Measurements from ENCODE around the gene KRT6A.

KRT6A gene

DNA sequence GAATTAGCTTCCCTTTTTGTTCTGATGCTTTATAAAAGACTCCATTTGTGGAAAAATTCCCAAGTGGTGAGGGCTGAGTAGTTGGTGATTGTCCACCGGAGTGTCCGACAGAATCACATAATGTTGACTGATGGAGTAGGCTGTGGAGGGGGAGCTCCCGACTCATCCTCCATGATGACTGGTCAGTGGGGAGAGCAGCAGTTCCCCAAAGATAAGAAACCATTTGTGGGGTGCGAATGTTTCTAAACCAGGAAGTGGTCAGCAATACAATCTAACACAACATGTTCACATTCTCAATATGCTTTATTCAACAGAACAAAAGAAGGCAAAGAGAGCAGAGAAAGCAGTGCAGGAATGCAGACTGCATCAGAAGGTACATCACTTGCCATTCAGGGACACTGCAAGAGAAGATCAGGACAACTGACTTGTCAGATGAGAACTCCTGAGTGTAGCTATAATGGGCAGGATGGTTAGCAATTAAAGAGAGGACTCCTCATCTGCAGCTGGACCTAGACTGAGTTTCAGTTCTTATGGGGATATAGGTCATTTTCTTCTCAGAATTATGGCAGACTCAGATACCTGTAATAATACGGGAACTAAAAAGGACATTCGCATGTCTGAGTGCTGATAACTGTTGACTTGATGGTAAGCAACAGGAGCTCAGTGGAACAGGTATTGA lies 46.6 kb downstream of the KRT6A start:
- no peak for DNase-seq
- no peak overlapping the region for H3K9ac ChIP-seq (ENCODE audit: low read depth, low read length)
- no peak overlapping the region for H2AFZ ChIP-seq (ENCODE audit: low read depth, low read length)
- H4K20me1 ChIP-seq (ENCODE audit: insufficient read depth, low read length): no peaks in the 10 kb centered on the region
- TF ChIP-seq, protein P1, sequence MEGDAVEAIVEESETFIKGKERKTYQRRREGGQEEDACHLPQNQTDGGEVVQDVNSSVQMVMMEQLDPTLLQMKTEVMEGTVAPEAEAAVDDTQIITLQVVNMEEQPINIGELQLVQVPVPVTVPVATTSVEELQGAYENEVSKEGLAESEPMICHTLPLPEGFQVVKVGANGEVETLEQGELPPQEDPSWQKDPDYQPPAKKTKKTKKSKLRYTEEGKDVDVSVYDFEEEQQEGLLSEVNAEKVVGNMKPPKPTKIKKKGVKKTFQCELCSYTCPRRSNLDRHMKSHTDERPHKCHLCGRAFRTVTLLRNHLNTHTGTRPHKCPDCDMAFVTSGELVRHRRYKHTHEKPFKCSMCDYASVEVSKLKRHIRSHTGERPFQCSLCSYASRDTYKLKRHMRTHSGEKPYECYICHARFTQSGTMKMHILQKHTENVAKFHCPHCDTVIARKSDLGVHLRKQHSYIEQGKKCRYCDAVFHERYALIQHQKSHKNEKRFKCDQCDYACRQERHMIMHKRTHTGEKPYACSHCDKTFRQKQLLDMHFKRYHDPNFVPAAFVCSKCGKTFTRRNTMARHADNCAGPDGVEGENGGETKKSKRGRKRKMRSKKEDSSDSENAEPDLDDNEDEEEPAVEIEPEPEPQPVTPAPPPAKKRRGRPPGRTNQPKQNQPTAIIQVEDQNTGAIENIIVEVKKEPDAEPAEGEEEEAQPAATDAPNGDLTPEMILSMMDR (IDR thresholded peaks at IDR 0.05; ENCODE audit: borderline replicate concordance, extremely low read depth, low read length, poor library complexity, severe bottlenecking): no peak
- TF ChIP-seq EZH2 (IDR thresholded peaks at IDR 0.05; ENCODE audit: borderline replicate concordance, low read depth, low read length, severe bottlenecking): no peak
- H3K27me3 ChIP-seq (ENCODE audit: insufficient read depth, low read length, poor library complexity): peaks cover 13% of the 10 kb centered on the region
- H3K4me3 ChIP-seq (ENCODE audit: low read depth in 1 of 2, low read length in 2 of 2): no peak overlapping the region
- H3K79me2 ChIP-seq (ENCODE audit: insufficient read depth, low read length): no peaks in the 10 kb centered on the region
- no peaks in the 10 kb centered on the region for H3K9me3 ChIP-seq (ENCODE audit: insufficient read depth, low read length, severe bottlenecking)
- no peak for ATAC-seq (ENCODE audit: insufficient read depth, low read depth)
- no peak overlapping the region for H3K4me2 ChIP-seq (ENCODE audit: insufficient read depth, low read length)
- no peak overlapping the region for H3K27ac ChIP-seq (ENCODE audit: low read length)
- H3K4me1 ChIP-seq (ENCODE audit: insufficient read depth, low read length): no peaks in the 10 kb centered on the region
- no peaks in the 10 kb centered on the region for H3K36me3 ChIP-seq (ENCODE audit: insufficient read depth, low read length)

DNA sequence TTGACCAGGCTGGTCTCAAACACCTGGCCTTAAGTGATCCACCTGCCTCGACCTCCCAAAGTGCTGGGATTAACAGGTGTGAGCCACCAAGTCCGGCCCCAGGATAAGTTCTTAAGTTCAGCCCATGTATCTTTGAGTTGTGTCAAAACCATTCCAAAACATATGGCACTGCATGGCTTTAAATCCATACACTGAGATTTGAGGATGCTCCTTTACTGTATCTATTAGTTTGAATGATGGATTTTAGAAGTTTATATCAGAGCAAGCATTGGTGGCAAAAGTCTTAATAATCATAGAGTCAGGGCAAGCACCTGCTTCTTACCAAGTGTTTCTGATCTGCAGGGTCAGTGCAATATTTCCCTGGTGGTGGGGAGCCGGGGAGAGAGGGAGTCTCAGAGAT lies 47.2 kb downstream of the KRT6A start:
- Histone ChIP-seq H3K36me3 (ENCODE audit: insufficient read depth, low read length) (no peaks in the 10 kb centered on the region), H3K4me3 (ENCODE audit: low read depth in 1 of 2, low read length in 2 of 2) (no peak overlapping the region), H3K27ac (ENCODE audit: low read length) (no peak overlapping the region), H3K27me3 (ENCODE audit: insufficient read depth, low read length, poor library complexity) (peaks cover 16% of the 10 kb centered on the region), H3K4me1 (ENCODE audit: insufficient read depth, low read length) (no peaks in the 10 kb centered on the region), H3K4me2 (ENCODE audit: insufficient read depth, low read length) (no peak overlapping the region), H3K9me3 (ENCODE audit: insufficient read depth, low read length, severe bottlenecking) (no peaks in the 10 kb centered on the region), H3K79me2 (ENCODE audit: insufficient read depth, low read length) (no peaks in the 10 kb centered on the region), H2AFZ (ENCODE audit: low read depth, low read length) (no peak overlapping the region), H3K9ac (ENCODE audit: low read depth, low read length) (no peak overlapping the region), H4K20me1 (ENCODE audit: insufficient read depth, low read length) (no peaks in the 10 kb centered on the region)
- no peak for DNase-seq
- no peak for ATAC-seq (ENCODE audit: insufficient read depth, low read depth)
- TF ChIP-seq, protein P1 (IDR thresholded peaks at IDR 0.05; ENCODE audit: borderline replicate concordance, extremely low read depth, low read length, poor library complexity, severe bottlenecking): no peak
- no peak for TF ChIP-seq EZH2 (IDR thresholded peaks at IDR 0.05; ENCODE audit: borderline replicate concordance, low read depth, low read length, severe bottlenecking)

DNA sequence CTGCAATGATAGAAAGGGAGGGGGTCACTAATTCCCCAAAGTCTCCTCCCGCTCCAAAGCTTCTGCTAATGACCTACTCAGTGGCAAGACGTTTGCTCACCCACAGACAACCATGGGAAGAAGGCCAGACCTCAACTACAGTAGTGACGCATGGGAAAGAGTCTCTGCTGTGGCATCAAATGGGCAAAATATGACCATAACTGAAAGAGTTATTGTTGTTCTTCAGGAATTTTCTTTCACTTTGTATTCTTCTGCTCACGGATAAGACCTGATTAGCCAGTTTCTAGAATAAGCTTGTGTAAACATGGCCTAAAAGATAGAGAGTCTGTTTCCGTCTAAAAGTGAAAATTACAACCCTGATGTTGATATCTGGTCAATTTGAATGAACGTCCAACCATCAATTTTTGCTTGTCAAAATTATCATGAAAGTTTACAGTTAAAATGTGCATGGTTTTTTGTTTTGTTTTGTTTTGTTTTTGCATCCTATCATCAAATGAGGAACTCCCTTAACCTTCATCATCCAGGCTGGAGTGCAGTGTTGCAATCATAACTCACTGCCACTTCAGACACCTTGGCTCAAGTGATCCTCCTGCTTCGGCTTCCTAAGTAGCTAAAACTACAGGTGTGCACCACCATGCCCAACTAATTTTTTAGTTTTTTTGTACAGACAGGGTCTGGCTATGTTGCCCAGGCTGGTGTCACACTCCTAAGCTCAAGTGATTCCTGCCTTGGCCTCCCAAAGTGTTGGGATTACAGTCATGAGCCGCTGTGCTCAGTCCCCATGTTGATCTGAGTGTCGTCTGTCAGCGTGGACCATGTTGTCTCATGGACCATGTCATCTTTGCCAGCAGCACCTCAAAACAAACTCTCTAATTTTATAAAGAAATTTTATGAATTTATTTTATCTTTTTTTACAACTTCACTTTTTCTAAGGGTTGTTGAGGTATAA lies 48.1 kb downstream of the KRT6A start:
- H3K4me3 ChIP-seq (ENCODE audit: low read depth in 1 of 2, low read length in 2 of 2): no peak overlapping the region
- no peak for ATAC-seq (ENCODE audit: insufficient read depth, low read depth)
- no peak overlapping the region for H3K27ac ChIP-seq (ENCODE audit: low read length)
- TF ChIP-seq EZH2 (IDR thresholded peaks at IDR 0.05; ENCODE audit: borderline replicate concordance, low read depth, low read length, severe bottlenecking): no peak
- TF ChIP-seq, protein P1 (IDR thresholded peaks at IDR 0.05; ENCODE audit: borderline replicate concordance, extremely low read depth, low read length, poor library complexity, severe bottlenecking): no peak
- H3K9ac ChIP-seq (ENCODE audit: low read depth, low read length): no peak overlapping the region
- no peaks in the 10 kb centered on the region for H4K20me1 ChIP-seq (ENCODE audit: insufficient read depth, low read length)
- DNase-seq: no peak
- no peaks in the 10 kb centered on the region for H3K9me3 ChIP-seq (ENCODE audit: insufficient read depth, low read length, severe bottlenecking)
- no peak overlapping the region for H2AFZ ChIP-seq (ENCODE audit: low read depth, low read length)
- no peaks in the 10 kb centered on the region for H3K36me3 ChIP-seq (ENCODE audit: insufficient read depth, low read length)
- H3K27me3 ChIP-seq (ENCODE audit: insufficient read depth, low read length, poor library complexity): peaks cover 16% of the 10 kb centered on the region
- no peaks in the 10 kb centered on the region for H3K4me1 ChIP-seq (ENCODE audit: insufficient read depth, low read length)
- no peaks in the 10 kb centered on the region for H3K79me2 ChIP-seq (ENCODE audit: insufficient read depth, low read length)
- no peak overlapping the region for H3K4me2 ChIP-seq (ENCODE audit: insufficient read depth, low read length)

Measured in DND-41 (cell line).